ENCODE results near the gene IFNG-AS1. TPM values are rescaled to one million over a fixed set of nuclear protein-coding genes. Genes with fewer than 3 reads are reported as not detected.
A peak's percentile ranks its signal among the peaks of the same experiment; 100 is the strongest.

Gene IFNG-AS1
- total and polyA plus RNA-seq, 11 donors = 0.32 to 0.70 (median 0.60) TPM; not detected in 4

GRCh38 chr12:67968725-67969124, 20.5 kb upstream of the IFNG-AS1 start:
- ATAC-seq (no peak), DNase-seq (no peak)
- no peaks in the 10 kb centered on the region for H3K36me3 ChIP-seq
- no peaks in the 10 kb centered on the region for H3K9me3 ChIP-seq
- intact Hi-C loops (cut with DNase I) = no loop called here
- 52 to 70% (median 63%) methylated on average over 4 of the region's 4 CpGs for WGBS, 4 donors
- TF ChIP-seq POLR2A (IDR thresholded peaks at IDR 0.05) = no peak
- TF ChIP-seq, protein P1, sequence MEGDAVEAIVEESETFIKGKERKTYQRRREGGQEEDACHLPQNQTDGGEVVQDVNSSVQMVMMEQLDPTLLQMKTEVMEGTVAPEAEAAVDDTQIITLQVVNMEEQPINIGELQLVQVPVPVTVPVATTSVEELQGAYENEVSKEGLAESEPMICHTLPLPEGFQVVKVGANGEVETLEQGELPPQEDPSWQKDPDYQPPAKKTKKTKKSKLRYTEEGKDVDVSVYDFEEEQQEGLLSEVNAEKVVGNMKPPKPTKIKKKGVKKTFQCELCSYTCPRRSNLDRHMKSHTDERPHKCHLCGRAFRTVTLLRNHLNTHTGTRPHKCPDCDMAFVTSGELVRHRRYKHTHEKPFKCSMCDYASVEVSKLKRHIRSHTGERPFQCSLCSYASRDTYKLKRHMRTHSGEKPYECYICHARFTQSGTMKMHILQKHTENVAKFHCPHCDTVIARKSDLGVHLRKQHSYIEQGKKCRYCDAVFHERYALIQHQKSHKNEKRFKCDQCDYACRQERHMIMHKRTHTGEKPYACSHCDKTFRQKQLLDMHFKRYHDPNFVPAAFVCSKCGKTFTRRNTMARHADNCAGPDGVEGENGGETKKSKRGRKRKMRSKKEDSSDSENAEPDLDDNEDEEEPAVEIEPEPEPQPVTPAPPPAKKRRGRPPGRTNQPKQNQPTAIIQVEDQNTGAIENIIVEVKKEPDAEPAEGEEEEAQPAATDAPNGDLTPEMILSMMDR (IDR thresholded peaks at IDR 0.05) = no peak
- peaks cover 0 to 10% (median 4%) of the 10 kb centered on the region in 12 donors for H3K4me1 ChIP-seq
- H3K27me3 ChIP-seq = no peaks in the 10 kb centered on the region
- no peak overlapping the region for H3K4me3 ChIP-seq
- no peak overlapping the region for H3K27ac ChIP-seq

DNA sequence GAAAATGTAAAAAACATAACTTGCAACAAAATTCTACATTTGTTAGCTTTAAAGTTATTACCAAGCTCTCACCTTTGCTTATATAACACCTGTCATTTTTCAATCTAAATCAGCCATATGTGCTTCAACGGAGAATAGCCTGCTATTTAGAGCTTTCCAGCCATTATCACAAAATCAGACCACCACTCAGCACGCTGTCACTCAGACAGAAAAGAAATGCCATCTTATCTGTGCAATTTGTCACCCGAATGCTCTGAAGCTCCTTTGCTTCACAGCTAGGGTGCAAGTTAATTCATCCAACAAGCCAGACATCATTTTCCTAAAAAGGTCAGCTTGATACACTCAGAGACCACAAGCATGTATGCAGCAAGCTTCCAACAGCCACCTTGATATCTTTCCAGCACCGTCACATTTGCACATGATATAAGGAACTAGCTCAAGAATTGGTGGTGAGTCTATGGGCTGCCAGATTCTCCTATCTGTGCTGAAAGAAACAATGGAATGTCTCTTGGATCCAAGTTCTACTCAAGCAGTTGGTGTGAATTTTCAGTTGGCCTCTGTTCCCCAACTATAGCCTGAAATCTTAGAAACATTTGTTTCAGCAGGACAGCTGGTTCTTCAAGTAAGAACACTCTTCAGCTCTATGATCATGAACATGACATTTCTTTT, 20.0 kb upstream of the IFNG-AS1 start:
- no peak overlapping the region for H3K4me3 ChIP-seq
- peak overlapping the region in 1 of 12 donors; percentile 4 for H3K27ac ChIP-seq
- no peak for TF ChIP-seq POLR2A (IDR thresholded peaks at IDR 0.05)
- ATAC-seq (peak in 3 of 4 donors; percentile 18 to 56 (median 34)), DNase-seq (no peak)
- no peaks in the 10 kb centered on the region for H3K27me3 ChIP-seq
- 31 to 44% (median 38%) methylated on average over 4 of the region's 4 CpGs for WGBS, 4 donors
- intact Hi-C loops (cut with DNase I) = no loop called here
- no peaks in the 10 kb centered on the region for H3K36me3 ChIP-seq
- peaks cover 0 to 10% (median 4%) of the 10 kb centered on the region in 12 donors for H3K4me1 ChIP-seq
- no peaks in the 10 kb centered on the region for H3K9me3 ChIP-seq

- Histone ChIP-seq H3K27ac (no peak overlapping the region), H3K27me3 (no peaks in the 10 kb centered on the region), H3K4me1 (peaks cover 0 to 6% (median 0%) of the 10 kb centered on the region in 12 donors), H3K36me3 (no peaks in the 10 kb centered on the region), H3K9me3 (no peaks in the 10 kb centered on the region), H3K4me3 (no peak overlapping the region)
- no peak for TF ChIP-seq POLR2A (IDR thresholded peaks at IDR 0.05)
- TF ChIP-seq, protein P1 (IDR thresholded peaks at IDR 0.05) = peak in 4 of 12 donors; percentile 14 to 18 (median 16)
- intact Hi-C loops (cut with DNase I) = no loop called here
- DNase-seq (no peak), ATAC-seq (peak in 3 of 4 donors; percentile 60 to 65 (median 64))
- WGBS, 4 donors = 59 to 90% (median 73%) methylated on average over 1 of the region's 1 CpG
Measured at GRCh38 chr12:67977668-67978067, 11.6 kb upstream of the IFNG-AS1 start.

GRCh38 chr12:67980391-67980790, 8.9 kb upstream of the IFNG-AS1 start:
- H3K4me3 ChIP-seq = no peak overlapping the region
- no peaks in the 10 kb centered on the region for H3K36me3 ChIP-seq
- H3K4me1 ChIP-seq = peaks cover 0 to 6% (median 0%) of the 10 kb centered on the region in 12 donors
- no peak overlapping the region for H3K27ac ChIP-seq
- no peaks in the 10 kb centered on the region for H3K9me3 ChIP-seq
- TF ChIP-seq POLR2A (IDR thresholded peaks at IDR 0.05) = no peak
- TF ChIP-seq, protein P1 (IDR thresholded peaks at IDR 0.05) = no peak
- WGBS, 4 donors = 91 to 93% (median 91%) methylated on average over 1 of the region's 1 CpG
- H3K27me3 ChIP-seq = no peaks in the 10 kb centered on the region
- no peak for ATAC-seq
- DNase-seq = no peak
- intact Hi-C loops (cut with DNase I) = no loop called here

Data from heart left ventricle (tissue), 16 donors.